Activated CD8-positive, alpha-beta memory T cell treated with anti-CD3 and anti-CD28 coated beads, Interleukin-2, amount 50 U/mL, for 1 hour (primary cell): ENCODE data around the gene COTL1.
"Not testable (repeated sequence)": the region's sequence is repeated elsewhere in the genome, so short reads cannot be mapped to it uniquely, and the experiment has no call there.

Source experiments
- DNase-seq: peaks from one replicate; pipeline ENCODE4 v3.0.0-alpha.2; 2020; ENCODE audit errors: extremely low read depth

The COTL1 gene

DNA sequence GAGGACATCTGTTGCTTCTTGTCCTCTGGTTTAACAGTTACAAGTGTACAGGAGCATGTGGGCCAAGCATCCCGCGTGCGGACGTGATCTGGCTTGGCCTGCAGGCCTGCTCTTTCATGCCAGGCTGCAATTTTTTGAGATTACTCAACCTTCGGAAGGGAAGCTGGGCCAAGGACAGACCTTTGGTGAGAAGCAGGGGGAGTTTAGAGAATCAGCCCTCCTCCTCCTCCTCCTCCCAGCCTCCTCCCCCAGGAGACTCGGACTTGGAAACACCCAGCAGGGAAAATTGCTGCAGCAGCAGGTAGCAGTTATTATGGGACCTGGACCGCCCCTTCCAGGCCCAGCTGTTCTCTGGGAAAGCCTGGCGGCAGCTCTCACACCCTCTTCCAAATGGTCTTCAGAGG is 25.3 kb upstream of the COTL1 start:
- no peak for DNase-seq

DNA sequence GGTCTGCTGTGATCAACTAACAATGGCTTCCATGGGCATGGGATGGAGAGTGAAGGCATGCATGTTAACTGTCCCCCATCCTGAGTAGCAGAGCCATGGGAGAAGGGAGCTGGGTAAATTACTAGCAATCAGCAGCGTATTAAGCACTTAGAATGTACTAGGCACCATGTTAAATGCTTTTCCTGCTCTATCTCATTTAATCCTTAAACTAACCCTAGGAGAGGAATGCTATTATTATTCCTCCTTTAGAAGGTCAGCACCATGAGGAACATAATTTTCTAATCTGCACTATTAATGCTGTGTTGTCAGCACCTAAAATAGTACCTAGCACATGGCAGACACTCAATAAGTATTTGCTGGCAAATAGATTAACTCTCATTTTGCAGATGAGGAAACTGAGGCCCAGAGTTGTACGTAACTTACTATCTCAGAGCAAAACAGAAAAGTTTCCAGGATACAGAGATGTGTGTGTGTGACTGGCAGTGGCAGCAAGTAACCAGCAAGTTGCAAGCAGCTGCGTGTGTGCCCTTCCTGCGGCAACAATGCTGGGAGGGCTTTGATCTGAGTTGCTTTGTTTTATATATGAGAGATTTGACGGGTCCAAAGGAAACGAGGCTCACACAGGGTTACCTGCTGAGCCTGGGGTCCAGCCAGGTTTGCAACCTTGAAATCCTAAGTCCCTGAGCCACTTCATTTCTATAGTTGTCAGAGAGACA is 23.9 kb upstream of the COTL1 start:
- DNase-seq = no peak

- DNase-seq = no peak
Observed at GRCh38 chr16:84640145-84640544, 22.3 kb upstream of the COTL1 start.

DNA sequence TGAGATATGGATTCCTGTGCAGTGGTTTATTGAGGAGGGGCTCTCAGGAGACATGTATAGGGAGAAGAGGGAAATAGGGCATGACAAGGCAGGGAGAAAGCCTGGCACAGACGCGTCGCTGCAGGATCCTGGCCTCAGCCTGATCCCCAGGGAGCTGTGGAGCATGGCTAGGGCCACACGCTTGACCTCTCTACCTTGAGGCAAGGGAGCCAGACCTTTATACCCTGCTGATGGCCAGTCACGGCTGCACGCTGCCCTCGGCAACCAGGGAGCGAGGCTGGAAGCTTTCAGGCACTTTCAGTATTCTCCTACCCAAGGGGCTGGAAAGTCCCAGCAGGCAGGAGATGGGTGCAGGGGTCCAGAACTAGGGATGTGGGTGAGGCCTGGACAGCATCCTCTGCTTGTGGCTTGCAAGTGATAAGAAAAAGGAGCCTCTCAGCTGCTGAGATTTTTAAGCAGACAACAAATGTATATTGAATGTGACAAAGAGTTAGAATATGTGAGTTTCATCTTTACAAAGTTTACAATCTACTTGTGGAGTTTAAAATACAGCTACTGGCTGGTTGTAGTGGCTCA is 20.4 kb upstream of the COTL1 start:
- no peak for DNase-seq

DNA sequence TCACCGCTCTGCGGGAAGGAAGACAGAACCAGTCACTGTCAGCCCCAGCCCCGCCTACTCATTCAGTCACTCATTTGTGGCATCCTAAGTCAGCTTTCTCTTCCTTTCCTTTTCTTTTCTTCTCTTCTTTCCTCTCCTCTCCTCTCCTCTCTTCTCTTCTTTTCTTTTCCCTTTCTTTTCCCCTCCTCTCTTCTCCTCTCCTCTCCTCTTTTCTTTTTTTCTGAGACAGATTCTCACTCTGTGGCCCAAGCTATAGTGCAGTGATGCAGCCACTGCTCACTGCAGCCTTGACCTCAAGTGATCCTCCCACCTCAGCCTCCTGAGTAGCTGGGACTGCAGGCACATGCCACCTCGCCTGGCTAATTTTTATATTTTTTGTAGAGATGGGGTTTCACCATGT is 19.8 kb upstream of the COTL1 start:
- DNase-seq = no peak

GRCh38 chr16:84635702-84636101 is 17.8 kb upstream of the COTL1 start:
- no peak for DNase-seq

- DNase-seq = no peak
Observed at GRCh38 chr16:84633622-84634021, 15.7 kb upstream of the COTL1 start.

DNA sequence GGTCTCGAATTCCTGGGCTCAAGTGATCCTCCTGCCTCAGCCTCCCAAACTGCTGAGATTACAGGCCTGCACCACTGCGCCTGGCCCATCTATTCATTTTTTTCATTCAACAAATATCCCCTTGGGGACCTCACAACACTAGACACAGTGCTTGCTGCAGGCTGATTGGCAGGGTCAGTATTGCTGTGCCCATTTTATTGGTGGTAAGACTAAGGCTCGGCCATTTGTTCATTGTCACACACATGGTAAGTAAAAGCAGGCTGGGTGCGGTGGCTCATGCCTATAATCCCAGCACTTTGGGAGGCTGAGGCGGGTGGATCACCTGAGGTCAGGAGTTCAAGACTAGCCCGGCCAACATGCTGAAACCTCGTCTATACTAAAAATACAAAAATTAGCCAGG is 15.0 kb upstream of the COTL1 start:
- not testable (repeated sequence) for DNase-seq

DNA sequence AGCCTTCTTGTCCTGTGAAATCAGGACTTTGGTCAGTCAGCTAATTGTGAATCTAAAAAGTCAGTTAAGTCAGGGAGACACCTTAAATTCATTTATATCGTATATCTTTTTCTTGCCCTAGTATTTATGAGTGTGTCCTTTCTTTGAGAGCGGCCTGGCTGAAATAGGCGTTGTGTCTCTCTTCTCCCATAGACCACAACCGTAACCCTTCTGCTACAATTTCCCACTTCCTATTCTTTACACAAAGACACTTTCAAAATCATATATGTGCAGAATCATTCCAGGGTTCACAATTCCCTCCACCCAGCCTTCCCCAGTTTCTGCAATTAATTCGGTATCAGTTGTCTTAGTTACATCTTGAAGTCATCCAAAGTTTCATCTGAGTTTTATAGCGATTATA is 14.0 kb upstream of the COTL1 start:
- no peak for DNase-seq

DNA sequence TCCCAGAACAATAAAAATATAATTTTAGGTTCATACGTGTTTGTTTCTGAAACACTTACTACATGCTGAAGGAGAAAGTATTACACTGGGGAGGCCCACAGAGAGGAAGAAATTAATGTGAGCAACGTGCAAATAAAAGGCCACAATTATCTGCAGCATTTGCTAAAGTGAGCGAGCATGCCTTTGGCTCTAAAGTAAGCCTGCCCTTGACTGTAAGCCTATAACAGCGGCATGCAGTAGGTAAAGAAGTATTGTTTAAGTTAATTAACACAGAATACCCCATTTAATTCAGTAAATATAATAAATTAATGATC is 13.2 kb upstream of the COTL1 start:
- DNase-seq = no peak

DNA sequence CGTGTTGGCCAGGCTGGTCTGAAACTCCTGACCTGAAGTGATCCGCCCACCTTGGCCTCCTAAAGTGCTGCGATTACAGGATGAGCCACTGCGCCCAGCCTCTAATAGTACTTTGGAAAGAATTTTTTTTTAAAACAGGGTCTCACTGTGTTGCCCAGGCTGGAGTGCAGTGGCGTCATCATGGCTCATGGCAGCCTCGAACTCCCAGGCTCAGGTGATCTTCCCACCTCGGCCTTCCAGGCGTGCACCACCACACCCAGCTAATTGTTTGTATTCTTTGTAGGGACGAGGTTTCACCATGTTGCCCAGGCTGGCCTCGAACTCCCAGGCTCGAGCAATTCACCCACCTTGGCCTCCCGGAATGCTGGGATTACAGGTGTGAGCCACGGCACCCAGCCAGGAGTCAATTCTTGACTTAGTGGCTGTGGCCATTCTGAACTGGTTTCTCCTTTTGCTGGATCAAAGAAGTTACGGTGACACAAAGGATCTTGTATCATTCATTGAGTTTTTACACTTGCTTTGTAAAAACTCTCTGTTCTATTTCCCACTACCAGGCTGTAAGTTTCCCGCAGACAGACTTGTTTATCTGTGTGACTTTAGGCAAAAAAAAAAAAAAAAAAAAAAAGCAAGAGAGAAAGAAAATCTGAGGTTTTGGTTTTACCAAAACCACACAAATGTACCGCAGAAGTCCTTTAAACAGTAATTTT is 12.7 kb upstream of the COTL1 start:
- no peak for DNase-seq

DNA sequence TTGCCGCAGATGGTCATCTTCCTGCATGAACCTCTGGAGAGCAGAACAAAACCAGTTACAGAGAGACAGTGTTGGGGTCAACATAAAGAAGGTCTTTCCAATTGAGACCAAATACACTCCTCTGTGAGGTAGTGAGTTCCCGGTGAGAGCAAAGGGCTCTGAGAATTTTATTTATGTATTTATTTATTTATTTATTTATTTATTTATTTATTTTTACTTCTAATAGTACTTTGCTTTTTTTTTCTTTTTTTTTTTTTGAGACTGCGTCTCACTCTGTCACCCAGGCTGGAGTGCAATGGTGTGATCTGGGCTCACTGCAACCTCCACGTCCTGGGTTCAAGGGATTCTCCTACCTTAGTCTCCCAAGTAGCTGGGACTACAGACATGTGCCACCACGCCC is 12.1 kb upstream of the COTL1 start:
- no peak for DNase-seq

- no peak for DNase-seq
Observed at GRCh38 chr16:84629580-84629979, 11.7 kb upstream of the COTL1 start.

GRCh38 chr16:84628226-84628731 is 10.4 kb upstream of the COTL1 start:
- no peak for DNase-seq

- DNase-seq = no peak
Observed at GRCh38 chr16:84625556-84625955, 7.7 kb upstream of the COTL1 start.

GRCh38 chr16:84620913-84621312 is 3.0 kb upstream of the COTL1 start:
- DNase-seq = not testable (repeated sequence)

- DNase-seq = no peak
Observed at GRCh38 chr16:84618581-84619460, 943 bp upstream of the COTL1 start.

DNA sequence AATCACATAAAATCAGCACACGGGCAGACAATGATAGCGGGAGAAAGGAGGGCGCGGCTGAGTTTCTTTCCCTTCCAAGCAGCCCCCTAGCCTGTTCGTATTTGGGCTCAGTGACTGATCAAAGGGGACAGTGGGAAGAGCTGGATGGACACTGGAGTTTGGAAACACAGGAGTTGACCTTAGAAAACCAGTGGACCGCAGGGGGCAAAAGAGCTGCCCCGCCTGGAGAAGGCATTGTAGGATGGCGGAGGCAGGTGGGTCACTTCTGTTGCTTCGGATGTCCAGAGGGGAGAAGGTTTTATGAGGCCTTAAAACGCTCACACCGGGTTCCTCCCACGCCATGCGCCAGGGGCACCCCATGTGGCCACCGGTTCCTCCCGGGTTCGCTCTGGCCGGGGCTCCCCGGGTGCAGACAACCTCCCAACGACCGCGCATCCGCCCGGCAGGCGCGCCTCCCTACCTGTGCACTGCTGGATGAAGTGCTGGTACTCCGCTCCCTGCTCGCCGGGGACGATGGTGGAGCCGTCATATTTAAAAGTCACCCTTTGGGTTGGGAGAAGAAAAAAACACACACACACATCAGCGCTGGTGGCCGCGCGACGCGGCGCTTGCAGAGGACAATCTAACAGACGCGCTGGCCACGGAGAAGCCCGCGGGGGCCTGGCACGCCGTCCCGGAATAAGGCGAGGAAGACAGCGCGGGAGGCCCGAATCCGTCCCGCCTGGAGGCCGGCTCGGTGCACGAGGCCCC is 662 bp downstream of the COTL1 start:
- DNase-seq = no peak

DNA sequence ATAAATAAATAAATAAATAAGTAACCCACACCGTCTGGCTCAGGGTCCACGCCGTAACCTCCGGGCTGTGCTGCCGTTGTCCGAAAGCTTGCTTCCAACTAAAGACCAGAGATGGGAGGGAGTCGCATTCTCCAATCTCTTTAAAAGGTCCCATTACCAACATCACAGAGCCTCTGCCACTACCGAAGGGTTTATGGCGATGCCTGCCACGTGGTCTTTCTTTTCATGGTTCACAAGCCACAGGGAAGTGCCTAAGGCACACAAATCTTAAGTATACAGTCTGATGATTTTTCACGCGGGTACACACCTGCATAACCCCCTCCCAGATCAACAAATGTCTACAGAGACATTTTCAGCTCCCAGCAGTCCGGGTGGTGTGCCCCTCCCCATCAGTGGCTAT is 1.4 kb downstream of the COTL1 start:
- no peak for DNase-seq

- no peak for DNase-seq
Observed at GRCh38 chr16:84614968-84615813, 2.7 kb downstream of the COTL1 start.

DNA sequence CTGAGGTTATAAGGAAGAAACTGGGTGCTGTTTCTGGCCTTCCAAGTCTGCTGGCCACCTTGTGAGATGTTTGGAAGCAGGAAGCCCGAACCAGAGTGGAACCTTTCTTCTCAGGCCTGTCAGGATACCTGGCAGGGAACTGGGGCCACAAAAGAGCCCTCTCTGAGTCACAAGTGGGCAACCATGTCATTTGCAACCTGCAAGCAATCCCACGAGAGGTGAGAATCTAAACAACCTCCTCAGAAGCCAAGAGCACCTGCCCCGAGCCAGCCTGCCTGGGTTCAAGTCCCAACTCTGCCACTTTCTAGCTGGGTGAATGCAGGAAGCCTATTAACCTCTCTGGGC is 3.3 kb downstream of the COTL1 start:
- no peak for DNase-seq
